H1 (cell line): ENCODE data around the gene BBLN. TPM values are rescaled to one million over a fixed set of nuclear protein-coding genes. Genes with fewer than 3 reads are reported as not detected.

Source experiments
- CTCF ChIA-PET: fragments of 300-600 bp; sonication (Branson Sonifier 250); formaldehyde crosslinking; loops from one replicate; lab custom pipeline; 2021; ENCODE audit not compliant: partially characterized antibody; lab: Charles Lee
- POLR2A ChIA-PET: fragments of 300-600 bp; sonication (Branson Sonifier 250); formaldehyde crosslinking; loops from one replicate; lab custom pipeline; 2021; ENCODE audit warnings: inconsistent platforms; ENCODE audit not compliant: partially characterized antibody; lab: Charles Lee
- DNase-seq, 2 experiments: peaks; one replicate each; pipeline versions ENCODE4 v3.0.0 to v3.0.0-alpha.2; 2010 to 2022; ENCODE audit warnings: low spot score in 2 of 2, low read depth in 1 of 2, mixed read lengths in 1 of 2
- FAIRE-seq: peaks from 2 replicates; lab custom pipeline; 2011; peaks lifted over from hg19 to GRCh38; lab: Jason Lieb, UNC
- H2AFZ ChIP-seq: 2 replicates; pipeline ENCODE4 v1.8.1; 2012; ENCODE audit warnings: low read length, inconsistent platforms
- H2AK5ac ChIP-seq: 2 replicates; pipeline ENCODE4 v1.6.1; 2013; ENCODE audit warnings: low read depth, low read length
- H2BK120ac ChIP-seq: replicated peaks from 2 replicates; pipeline ENCODE3; 2013; ENCODE audit warnings: low read depth, low read length, inconsistent platforms
- H2BK12ac ChIP-seq: 2 replicates; pipeline ENCODE4 v1.6.1; 2013; ENCODE audit warnings: low read depth, low read length
- H2BK15ac ChIP-seq: 2 replicates; pipeline ENCODE4 v1.6.1; 2013; ENCODE audit warnings: low read length
- H2BK20ac ChIP-seq: 2 replicates; pipeline ENCODE4 v1.6.1; 2013; ENCODE audit warnings: low read length
- H2BK5ac ChIP-seq: 2 replicates; pipeline ENCODE4 v1.6.1; 2013; ENCODE audit warnings: low read depth, low read length
- H3K14ac ChIP-seq: 2 replicates; pipeline ENCODE4 v1.6.1; 2013; ENCODE audit warnings: inconsistent platforms; ENCODE audit not compliant: insufficient read length
- H3K18ac ChIP-seq: 2 replicates; pipeline ENCODE4 v1.6.1; 2013; ENCODE audit warnings: low read length; ENCODE audit errors: extremely low read depth
- H3K23ac ChIP-seq: 2 replicates; pipeline ENCODE4 v1.6.1; 2013; ENCODE audit warnings: inconsistent platforms; ENCODE audit not compliant: insufficient read length
- H3K23me2 ChIP-seq: 2 replicates; pipeline ENCODE4 v1.6.1; 2013; ENCODE audit warnings: low read depth, low read length
- H3K27ac ChIP-seq: 2 replicates; pipeline ENCODE4 v1.6.1; 2011; ENCODE audit warnings: low read depth, low read length, inconsistent platforms
- H3K27me3 ChIP-seq, 4 experiments: replicated peaks in 1 of 4; 1 replicate in 1 of 4; 2 replicates in 3 of 4; pipeline versions ENCODE4 v1.6.1 to v1.8.1; 2011 to 2013; ENCODE audit warnings: low read length in 3 of 4, mild to moderate bottlenecking in 3 of 4, inconsistent platforms in 2 of 4, mixed read lengths in 2 of 4, moderate library complexity in 1 of 4; ENCODE audit not compliant: control insufficient read depth in 3 of 4, insufficient read depth in 3 of 4; ENCODE audit errors: extremely low read depth in 1 of 4
- H3K36me3 ChIP-seq, 4 experiments: 2 replicates each; pipeline versions ENCODE4 v1.6.1 to v1.8.1; 2011 to 2013; ENCODE audit warnings: mild to moderate bottlenecking in 4 of 4, low read length in 3 of 4, moderate library complexity in 2 of 4, control low read depth in 1 of 4, inconsistent platforms in 1 of 4; ENCODE audit not compliant: insufficient read depth in 4 of 4, control insufficient read depth in 2 of 4
- H3K4ac ChIP-seq: replicated peaks from 2 replicates; pipeline ENCODE3; 2013; ENCODE audit warnings: low read length, low read depth, mixed read lengths, inconsistent platforms; ENCODE audit not compliant: insufficient read length
- H3K4me1 ChIP-seq, 4 experiments: replicated peaks in 1 of 4; 1 replicate in 1 of 4; 2 replicates in 3 of 4; pipeline versions ENCODE4 v1.6.1 to v1.8.1; 2011 to 2013; ENCODE audit warnings: low read length in 3 of 4, inconsistent platforms in 2 of 4, mixed read lengths in 1 of 4; ENCODE audit not compliant: insufficient read depth in 4 of 4, control insufficient read depth in 3 of 4
- H3K4me2 ChIP-seq, 2 experiments: 2 replicates each; pipeline versions ENCODE4 v1.6.1 to v1.8.1; 2011 to 2013; ENCODE audit warnings: low read depth in 2 of 2, low read length in 2 of 2, control low read depth in 1 of 2, inconsistent platforms in 1 of 2, mild to moderate bottlenecking in 1 of 2; ENCODE audit not compliant: insufficient read depth in 1 of 2
- H3K4me3 ChIP-seq, 4 experiments: fragments of 200-600, 300-600 bp in 1 of 4; sonication (generic), shearing (Covaris generic), sonication (Bioruptor Twin) in 1 of 4; 2 replicates each; pipeline versions ENCODE4 v1.5.1 to v1.8.1; 2011 to 2016; ENCODE audit warnings: low read length in 4 of 4, low read depth in 3 of 4, control low read depth in 2 of 4, inconsistent platforms in 2 of 4, mild to moderate bottlenecking in 2 of 4, mixed read lengths in 1 of 4, moderate library complexity in 1 of 4; ENCODE audit not compliant: insufficient read depth in 2 of 4; ENCODE audit errors: extremely low read depth in 1 of 4
- H3K56ac ChIP-seq: replicated peaks from 2 replicates; pipeline ENCODE3; 2013; ENCODE audit warnings: low read depth, mild to moderate bottlenecking, mixed read lengths, low read length, inconsistent platforms; ENCODE audit not compliant: insufficient read length
- H3K79me1 ChIP-seq: 2 replicates; pipeline ENCODE4 v1.6.1; 2013; ENCODE audit warnings: low read depth, low read length, control low read depth
- H3K79me2 ChIP-seq, 2 experiments: 2 replicates each; pipeline versions ENCODE4 v1.6.1 to v1.8.1; 2012 to 2013; ENCODE audit warnings: low read length in 2 of 2, mild to moderate bottlenecking in 2 of 2, inconsistent platforms in 1 of 2; ENCODE audit not compliant: insufficient read depth in 2 of 2, control insufficient read depth in 1 of 2
- H3K9ac ChIP-seq, 4 experiments: replicated peaks in 1 of 4; 1 replicate in 1 of 4; 2 replicates in 3 of 4; pipeline versions ENCODE4 v1.6.1 to v1.8.1; 2011 to 2013; ENCODE audit warnings: low read depth in 3 of 4, low read length in 3 of 4, control low read depth in 2 of 4, mild to moderate bottlenecking in 2 of 4, moderate library complexity in 2 of 4, inconsistent platforms in 1 of 4; ENCODE audit errors: extremely low read depth in 1 of 4
- H3K9me3 ChIP-seq, 2 experiments: 2 replicates each; pipeline versions ENCODE4 v1.6.1 to v1.8.1; 2012 to 2013; ENCODE audit warnings: mild to moderate bottlenecking in 2 of 2, moderate library complexity in 2 of 2, control low read depth in 1 of 2, inconsistent platforms in 1 of 2, low read depth in 1 of 2, low read length in 1 of 2, mixed read lengths in 1 of 2; ENCODE audit not compliant: insufficient read depth in 2 of 2
- H4K20me1 ChIP-seq, 2 experiments: replicated peaks in 1 of 2; 2 replicates each; pipeline versions ENCODE3 to v1.8.1; 2011 to 2013; ENCODE audit warnings: inconsistent platforms in 2 of 2, low read length in 2 of 2, mild to moderate bottlenecking in 1 of 2; ENCODE audit not compliant: insufficient read depth in 2 of 2, control insufficient read depth in 1 of 2
- H4K5ac ChIP-seq: 2 replicates; pipeline ENCODE4 v1.6.1; 2013; ENCODE audit warnings: low read length, low read depth, mixed read lengths, inconsistent platforms; ENCODE audit not compliant: insufficient read length
- H4K8ac ChIP-seq: 2 replicates; pipeline ENCODE4 v1.8.0; 2013; ENCODE audit warnings: mild to moderate bottlenecking, moderate library complexity, low read length, inconsistent platforms; ENCODE audit not compliant: insufficient read depth; ENCODE audit errors: extremely low read depth
- H4K91ac ChIP-seq: replicated peaks from 2 replicates; pipeline ENCODE3; 2013; ENCODE audit warnings: low read length, mixed read lengths, inconsistent platforms; ENCODE audit not compliant: insufficient read length
- CHD2 ChIP-seq: IDR thresholded peaks from 2 replicates; pipeline ENCODE4 v1.6.1; 2012; ENCODE audit warnings: low read length, improper control_type of control experiment
- RFX5 ChIP-seq: IDR thresholded peaks from 2 replicates; pipeline ENCODE4 v1.6.1; 2011; ENCODE audit warnings: low read depth, low read length, improper control_type of control experiment, borderline replicate concordance
- RNF2 ChIP-seq: fragments of 200-900, 300-1000 bp; sonication (generic); IDR thresholded peaks from 2 replicates; pipeline ENCODE4 v1.7.1; 2016; ENCODE audit warnings: borderline replicate concordance, low read depth, mild to moderate bottlenecking, antibody characterized with exemption, low read length; ENCODE audit not compliant: poor library complexity, severe bottlenecking; ENCODE audit errors: missing control alignments
- TAF7 ChIP-seq: optimal IDR thresholded peaks from 2 replicates; pipeline ENCODE3; 2011; ENCODE audit warnings: low read depth, mild to moderate bottlenecking, inconsistent platforms, low read length, moderate library complexity, borderline replicate concordance
- WGBS, 2 experiments: shearing (Covaris generic) in 1 of 2; methylation state at CpG; one replicate each; pipeline versions ENCODE4 v1.1.6 to v1.1.7; 2013 to 2015; ENCODE audit warnings: low lambda C conversion rate in 2 of 2, mixed read lengths in 2 of 2, inconsistent platforms in 1 of 2, low coverage in 1 of 2, missing lambda C conversion rate in 1 of 2; ENCODE audit not compliant: insufficient replicate concordance in 2 of 2, insufficient coverage in 1 of 2, insufficient read length in 1 of 2; ENCODE audit errors: extremely low coverage in 1 of 2, missing lambda C conversion rate in 1 of 2; 5-methylcytosine and 5-hydroxymethylcytosine counted together
- polyA plus RNA-seq, 7 experiments: library from polyadenylated mRNA; depleted of rRNA in 3 of 7; stranded (reverse) in 5 of 7; unstranded in 2 of 7; fragments of >200 nt in 5 of 7; fragments of 200-250 nt in 2 of 7; gene quantifications; 1 replicate in 5 of 7; 2 replicates in 1 of 7; 4 replicates in 1 of 7; pipeline versions ENCODE4 v1.2.1 to v1.2.3, GENCODE V29; 2011 to 2013; ENCODE audit warnings: missing spikeins in 2 of 7, mixed read lengths in 2 of 7
- total RNA-seq: library from RNA; stranded (reverse); fragmentation: NEBNext Ultra II Directional; extraction: Animal tissue kit (Norgen Biotek cat#: 25700); gene quantifications from 2 replicates; pipeline ENCODE4 v1.2.1, GENCODE V29; 2021

BBLN gene
- total and polyA plus RNA-seq, 2 of the 8 experiments (the other 6 are each of a cell fraction or from before 2014, with no cell fraction given): 63.1 to 164 TPM

GRCh38 chr9:128208946-128209669, 49.0 kb downstream of the BBLN start:
- TF ChIP-seq TAF7 (no peak), RNF2 (no peak), CHD2 (no peak), RFX5 (no peak)
- TF ChIP-seq, all 59 proteins: peak for 0
- no peak for FAIRE-seq

More at GRCh38 chr9:128208946-128209669, 49.0 kb downstream of the BBLN start:
- Histone ChIP-seq H3K36me3 (no peaks in the 10 kb centered on the region), H2BK5ac (no peak overlapping the region), H3K9ac (no peak overlapping the region), H4K91ac (no peak overlapping the region), H2BK15ac (no peak overlapping the region), H3K27ac (no peak overlapping the region), H3K56ac (no peak overlapping the region), H3K23ac (no peak overlapping the region), H3K79me1 (no peaks in the 10 kb centered on the region; the same call in 1 of the 2 replicates), H3K4me1 (peaks cover 3 to 9% (median 6%) of the 10 kb centered on the region in 4 experiments; a peak in 6 of 7 replicates), H4K8ac (0 out of 2 replicates have a peak overlapping the region, but pooled peaks have one; percentile 42), H3K18ac (no peak overlapping the region), H2BK12ac (no peak overlapping the region), H3K79me2 (peaks cover 0 to 3% of the 10 kb centered on the region in 2 experiments; a peak in 1 of 4 replicates), H2BK120ac (no peak overlapping the region), H3K4me2 (no peak overlapping the region), H2AFZ (no peak overlapping the region), H4K20me1 (peaks cover under 1 to 9% of the 10 kb centered on the region in 2 experiments), H4K5ac (no peak overlapping the region), H3K9me3 (no peaks in the 10 kb centered on the region), H3K4me3 (no peak overlapping the region), H3K23me2 (peaks cover under 1% of the 10 kb centered on the region; the same call in 1 of the 2 replicates), H2AK5ac (no peak overlapping the region), H3K27me3 (no peaks in the 10 kb centered on the region), H3K14ac (no peak overlapping the region), H3K4ac (no peak overlapping the region), H2BK20ac (no peak overlapping the region)
- no peak for DNase-seq
- CTCF ChIA-PET: interaction anchor here (0.6 to 2.3 kb wide), 5 partner anchors 8 to 580 kb away, joined by 3 to 14 read pairs (median 3); no protein-coding TSS in a partner anchor
- WGBS, 2 experiments: 85% methylated on average over 14 of the region's 15 CpGs; no CpG with 5 or more reads in 1 of the 2 experiments
- POLR2A ChIA-PET: interaction anchor here (0.7 to 1.0 kb wide), 3 partner anchors 16 to 58 kb away, joined by 3 read pairs; no protein-coding TSS in a partner anchor
